GM10248 (cell line): Measurements from ENCODE around the gene MYT1.

Source experiments
- CTCF ChIA-PET: fragments of 300-600 bp; sonication (Branson Sonifier 250); formaldehyde crosslinking; extraction: SDS; loops from one replicate; lab custom pipeline; 2021; ENCODE audit warnings: antibody characterized with exemption; lab: Yijun Ruan, JAX
- POLR2A ChIA-PET: fragments of 350-650 bp; sonication (Branson Sonifier 250); formaldehyde crosslinking; extraction: SDS; loops from one replicate; lab custom pipeline; 2020; ENCODE audit warnings: antibody characterized with exemption; lab: Yijun Ruan, JAX
- DNase-seq: peaks from one replicate; pipeline ENCODE4 v3.0.0; 2012; ENCODE audit errors: extremely low spot score
- CTCF ChIP-seq: IDR thresholded peaks from 2 replicates; pipeline ENCODE4 v1.5.1; 2012; ENCODE audit warnings: mild to moderate bottlenecking, low read depth; ENCODE audit errors: extremely low read depth, missing control alignments, control extremely low read depth

Gene MYT1

GRCh38 chr20:64167676-64168075 is 3.4 kb downstream of the MYT1 start:
- ChIA-PET POLR2A (no interaction called here), CTCF (no interaction called here)
- no peak for TF ChIP-seq CTCF
- no peak for DNase-seq

- no peak for TF ChIP-seq CTCF
- ChIA-PET POLR2A (no interaction called here), CTCF (no interaction called here)
- DNase-seq: no peak
These were observed 4.3 kb downstream of the MYT1 start for GRCh38 chr20:64168381-64169090.

GRCh38 chr20:64169091-64169560 is 4.9 kb downstream of the MYT1 start:
- CTCF ChIA-PET: no interaction called here
- POLR2A ChIA-PET: no interaction called here

GRCh38 chr20:64171211-64171610 is 7.0 kb downstream of the MYT1 start:
- ChIA-PET POLR2A (no interaction called here), CTCF (no interaction called here)
- DNase-seq: no peak
- TF ChIP-seq CTCF: no peak

More at GRCh38 chr20:64169091-64169560, 4.9 kb downstream of the MYT1 start:
- DNase-seq: no peak
- TF ChIP-seq CTCF: no peak

GRCh38 chr20:64173116-64173515 is 8.9 kb downstream of the MYT1 start:
- POLR2A ChIA-PET: no interaction called here
- CTCF ChIA-PET: no interaction called here
- TF ChIP-seq CTCF: no peak
- DNase-seq: no peak

GRCh38 chr20:64176551-64176950 is 12.3 kb downstream of the MYT1 start:
- ChIA-PET POLR2A (no interaction called here), CTCF (no interaction called here)
- DNase-seq: no peak
- no peak for TF ChIP-seq CTCF
